GM19351 (cell line): ENCODE measurements around the gene CAMKMT.
A peak's percentile ranks its signal among the peaks of the same experiment; 100 is the strongest.

ENCODE experiments used
- ATAC-seq: cut with Tn5 transposase; IDR thresholded peaks from one replicate; pipeline ENCODE4 v1.9.1; 2021; ENCODE audit warnings: mild to moderate bottlenecking, moderate library complexity; ENCODE audit not compliant: unreplicated experiment

Gene CAMKMT

DNA sequence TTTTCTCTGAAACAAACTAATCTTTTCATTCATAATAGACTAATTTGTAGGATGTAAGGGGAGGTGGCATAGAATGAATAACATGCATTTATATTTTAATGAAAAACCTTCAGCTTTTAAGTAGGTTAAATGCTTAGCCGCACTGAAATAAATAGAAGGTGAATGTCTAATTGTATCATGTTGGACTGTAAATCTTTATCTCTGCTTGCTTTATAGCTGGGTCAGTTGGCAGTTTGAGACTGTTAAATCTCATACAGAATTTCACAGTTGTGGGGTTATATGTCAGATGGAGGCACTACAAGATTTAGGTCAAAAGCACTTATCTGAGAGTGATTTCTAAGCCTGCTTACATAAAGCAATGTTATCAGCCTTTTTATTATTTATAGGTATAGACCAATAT lies 405.0 kb downstream of the CAMKMT start:
- no peak for ATAC-seq

DNA sequence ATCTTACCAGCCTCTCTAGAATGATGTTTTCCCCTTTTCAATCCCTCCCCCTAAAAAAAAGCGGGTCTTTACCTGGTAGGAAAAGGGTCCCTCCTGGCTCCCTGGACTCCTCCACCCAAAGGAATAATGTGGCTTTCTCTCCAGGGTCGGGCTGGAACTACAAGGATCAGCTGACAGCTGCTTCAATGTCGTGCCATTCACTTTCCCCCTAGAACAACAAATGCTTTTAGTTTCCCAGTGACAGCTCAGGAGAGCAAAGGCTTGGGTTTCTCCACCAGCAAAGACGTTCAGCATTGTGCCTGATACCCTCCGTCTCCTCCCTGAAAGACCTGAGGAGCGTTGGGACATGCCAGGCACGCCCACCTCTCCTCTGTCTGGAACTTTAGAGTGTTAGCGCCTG lies 405.9 kb downstream of the CAMKMT start:
- no peak for ATAC-seq

DNA sequence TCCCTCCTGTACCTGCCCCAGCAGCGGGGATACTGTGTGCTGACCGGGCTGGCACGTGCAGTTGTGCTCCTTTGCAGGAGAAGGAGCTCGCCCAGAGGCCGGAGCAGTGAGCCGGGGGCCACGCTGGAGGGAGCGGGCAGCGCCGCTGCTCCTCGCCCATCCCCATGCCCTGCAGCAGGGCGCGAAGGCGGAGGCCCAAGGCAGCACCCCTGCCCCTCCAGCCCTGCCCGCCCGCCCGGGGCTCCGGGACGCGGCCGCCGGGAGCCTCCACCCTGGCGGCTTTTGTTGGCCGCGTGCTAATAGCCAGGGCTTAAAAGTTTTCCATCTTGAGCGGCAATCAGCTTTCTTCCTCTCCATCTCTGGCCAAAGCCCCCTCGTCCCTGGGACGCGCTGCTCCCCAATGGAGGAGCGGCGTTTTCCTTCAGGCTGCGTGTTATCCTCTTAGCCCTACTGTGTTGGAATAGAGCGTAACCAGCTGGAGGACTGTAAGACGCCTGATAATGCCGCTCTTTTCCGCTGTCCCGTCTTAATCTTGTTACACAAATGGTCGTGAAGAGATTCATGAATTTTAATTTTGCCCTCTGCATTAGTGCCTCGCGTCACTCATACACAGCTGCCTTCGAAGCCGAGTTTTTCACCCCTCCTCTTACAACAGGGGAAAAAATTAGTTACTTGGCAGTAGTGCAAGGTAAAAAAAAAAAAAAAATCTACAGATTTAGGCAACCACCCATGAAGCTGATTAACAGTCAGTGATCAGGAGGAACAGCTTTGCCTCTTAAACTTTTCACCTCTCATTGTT lies 406.9 kb downstream of the CAMKMT start:
- no peak for ATAC-seq

DNA sequence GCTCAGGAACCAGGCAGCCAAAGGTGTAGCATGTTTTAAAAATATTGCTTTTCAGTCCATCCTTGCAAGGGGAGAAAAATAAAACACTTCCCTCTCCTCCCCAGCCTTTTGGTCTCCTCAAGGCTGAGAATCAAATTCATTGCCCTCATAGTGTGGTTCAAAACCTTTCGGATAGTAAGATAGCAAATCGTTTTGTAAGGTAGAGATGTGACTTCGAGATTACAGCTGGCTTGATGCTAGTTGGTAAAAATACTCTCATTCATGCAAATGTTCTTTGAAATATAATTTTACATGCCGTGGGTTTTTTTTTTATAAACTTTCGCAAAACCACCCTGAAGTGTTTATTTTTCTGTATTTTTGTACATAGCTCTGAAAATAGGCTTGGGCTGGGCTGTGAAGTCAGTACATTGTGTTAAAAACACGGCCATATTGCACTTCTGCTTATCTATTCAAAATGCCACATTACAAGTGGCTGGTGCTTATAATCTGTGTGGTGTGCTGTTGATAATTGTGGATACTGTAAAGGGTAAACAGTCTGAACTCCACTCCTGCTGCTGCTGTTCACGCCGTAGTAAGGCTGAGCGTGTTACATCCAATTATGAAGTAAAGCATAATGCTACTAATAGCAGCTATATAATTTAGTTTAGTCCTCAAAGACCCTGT lies 407.7 kb downstream of the CAMKMT start:
- no peak for ATAC-seq

DNA sequence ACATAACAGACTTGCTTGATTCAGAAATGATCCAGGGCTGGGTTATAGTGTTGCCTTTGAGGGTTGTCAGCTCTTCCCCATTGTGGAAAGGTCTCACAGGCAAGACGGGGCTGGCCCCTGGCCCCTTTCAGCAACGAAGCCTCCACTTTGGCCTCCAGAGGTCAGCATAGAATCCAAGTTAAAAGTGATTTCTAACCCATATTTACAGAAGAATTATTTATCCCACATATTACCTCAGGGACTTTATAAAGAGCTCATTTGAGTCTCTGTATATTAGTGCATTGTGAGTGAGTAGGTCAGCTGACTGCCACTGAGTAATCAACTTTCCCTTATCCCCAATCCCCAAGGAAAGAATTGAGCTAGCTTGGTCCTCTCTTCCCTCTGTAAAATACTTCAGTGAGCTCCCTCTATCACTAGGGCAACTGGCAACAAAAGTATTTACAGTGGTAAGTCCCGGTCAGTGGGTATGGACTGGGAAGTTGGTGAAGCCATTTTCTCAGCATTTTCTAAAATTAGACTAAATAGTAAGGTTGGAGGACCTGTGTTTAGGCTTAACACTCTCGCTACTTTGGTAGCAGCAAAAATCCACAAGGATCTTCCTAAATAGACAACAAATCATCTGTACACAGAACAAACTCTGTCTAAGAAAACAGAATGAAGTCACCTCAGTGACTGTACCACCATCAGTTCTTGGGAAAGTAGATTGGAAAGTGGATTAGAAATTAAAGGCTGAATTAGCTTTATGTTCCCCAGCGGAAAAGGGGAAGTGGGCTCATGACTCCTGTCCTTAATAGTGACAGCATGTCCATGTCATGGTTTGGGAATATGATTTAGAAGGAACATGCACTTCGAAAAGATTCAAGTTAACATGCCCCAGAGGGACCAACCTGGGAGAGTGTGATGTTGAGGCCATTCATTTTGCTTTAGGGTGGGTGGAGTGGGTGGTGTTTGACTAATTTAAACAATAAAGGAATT lies 408.8 kb downstream of the CAMKMT start:
- ATAC-seq = no peak

DNA sequence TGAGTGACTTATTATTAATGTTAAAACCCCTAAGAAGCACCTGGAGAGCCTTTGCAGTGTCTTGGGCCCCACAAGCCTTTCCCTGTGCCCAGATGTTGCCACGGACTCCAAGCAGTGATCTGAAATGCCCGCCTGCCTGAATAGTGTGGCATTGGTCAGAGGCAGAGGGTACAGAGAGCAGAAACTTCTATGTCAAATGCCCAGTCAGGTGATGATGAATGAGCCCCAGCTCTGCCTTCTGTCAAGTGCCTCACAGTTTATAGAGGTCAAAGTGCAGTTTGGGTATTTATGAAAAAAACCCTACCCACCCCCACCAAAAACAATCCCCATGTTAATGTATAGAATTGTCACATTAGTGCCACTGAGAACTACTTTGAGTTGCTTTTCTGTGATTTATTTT lies 409.8 kb downstream of the CAMKMT start:
- no peak for ATAC-seq

DNA sequence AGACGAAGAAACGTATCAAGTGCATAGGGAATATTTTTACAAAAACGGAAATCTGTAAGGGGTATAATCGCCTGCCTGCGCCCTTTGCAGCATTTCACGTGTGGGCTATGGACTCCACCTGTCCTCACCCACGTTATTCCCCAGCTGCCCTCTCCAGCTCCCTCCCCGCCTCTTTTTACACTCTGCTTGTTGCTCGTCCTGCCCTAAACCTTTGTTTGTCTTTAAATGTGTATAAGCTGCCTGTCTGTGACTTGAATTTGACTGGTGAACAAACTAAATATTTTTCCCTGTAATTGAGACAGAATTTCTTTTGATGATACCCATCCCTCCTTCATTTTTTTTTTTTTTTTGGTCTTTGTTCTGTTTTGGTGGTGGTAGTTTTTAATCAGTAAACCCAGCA lies 410.4 kb downstream of the CAMKMT start:
- ATAC-seq = no peak

DNA sequence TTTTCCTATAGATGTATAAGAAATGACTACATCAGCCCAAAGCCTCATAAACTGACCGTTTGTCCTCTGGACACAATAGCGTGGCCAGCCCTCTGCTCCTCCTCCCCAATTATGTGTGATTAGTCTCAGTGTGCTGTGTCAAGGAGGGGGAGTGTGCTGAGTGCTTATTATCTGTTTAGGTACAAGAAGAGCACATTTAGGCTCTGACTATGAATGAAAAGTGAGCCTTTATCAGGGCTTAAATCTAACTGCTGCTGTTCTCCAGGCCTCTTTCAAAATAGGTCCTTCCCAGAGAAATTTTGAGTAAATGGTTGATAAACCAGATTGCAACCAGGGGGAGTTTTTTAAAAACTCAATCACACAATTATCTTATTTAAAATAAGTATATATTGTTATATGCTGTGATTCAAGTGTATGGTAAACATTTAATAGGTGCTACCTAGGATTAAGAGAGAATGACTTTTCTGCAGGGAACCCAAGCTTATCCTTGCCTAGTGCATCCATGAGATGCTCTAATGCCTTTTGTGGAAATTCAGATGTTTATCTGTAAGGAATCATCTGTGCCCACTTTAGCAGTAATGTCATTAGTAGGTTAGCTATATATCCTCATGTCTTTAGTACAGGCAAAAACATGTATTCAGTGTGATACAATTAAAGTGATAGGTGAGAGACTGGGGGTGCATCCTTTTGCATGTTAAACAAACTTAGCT lies 411.1 kb downstream of the CAMKMT start:
- no peak for ATAC-seq

DNA sequence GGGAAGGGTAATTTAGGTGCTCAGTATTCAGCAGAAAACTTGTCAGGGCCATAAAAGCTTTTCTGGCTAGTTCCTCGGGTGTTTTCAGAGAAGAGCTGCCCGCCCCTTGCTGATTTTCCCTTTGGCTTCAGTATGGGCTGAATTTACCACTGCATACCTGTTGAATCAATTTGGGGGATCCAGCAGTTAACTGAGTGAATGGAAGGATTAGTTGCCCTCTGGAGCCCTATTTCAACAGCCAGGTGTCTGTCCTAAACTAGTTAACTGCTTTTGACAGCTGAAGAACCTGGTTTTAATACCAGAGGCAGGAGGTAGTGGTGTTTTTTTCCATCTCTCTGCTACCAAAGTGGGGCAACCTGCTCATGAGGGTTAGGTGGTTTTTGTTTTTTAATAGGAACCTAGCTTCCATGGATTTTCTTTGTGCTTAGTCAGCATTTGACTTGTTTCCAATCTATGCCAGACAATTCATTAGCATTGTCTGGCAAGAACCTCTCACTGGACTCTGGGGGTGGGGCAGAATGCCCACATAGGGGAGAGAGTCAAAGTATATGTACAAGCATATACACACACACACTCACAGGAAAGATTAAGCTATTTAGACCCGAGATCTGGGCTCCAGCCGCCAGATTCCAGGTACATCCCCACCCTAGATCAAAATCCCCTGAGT lies 413.2 kb downstream of the CAMKMT start:
- no peak for ATAC-seq

DNA sequence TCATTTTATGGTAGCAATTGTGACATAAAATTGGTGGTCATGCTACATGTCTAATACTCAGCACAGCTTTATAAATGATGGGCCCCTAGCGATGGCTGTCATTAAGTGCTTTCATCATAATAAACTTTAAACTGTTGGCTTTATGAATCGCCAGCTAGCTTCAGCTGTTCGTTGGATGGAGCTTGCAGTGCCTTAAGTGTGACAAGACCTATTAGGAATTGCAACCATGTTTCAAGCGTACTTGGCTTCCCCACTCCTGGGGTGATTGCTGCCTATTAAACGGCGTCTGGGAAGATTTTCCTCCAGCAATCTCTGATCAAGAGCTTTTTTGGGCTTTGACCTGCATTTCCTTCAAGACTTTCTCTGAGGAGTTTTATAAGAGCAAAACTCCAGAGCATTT lies 415.3 kb downstream of the CAMKMT start:
- no peak for ATAC-seq

DNA sequence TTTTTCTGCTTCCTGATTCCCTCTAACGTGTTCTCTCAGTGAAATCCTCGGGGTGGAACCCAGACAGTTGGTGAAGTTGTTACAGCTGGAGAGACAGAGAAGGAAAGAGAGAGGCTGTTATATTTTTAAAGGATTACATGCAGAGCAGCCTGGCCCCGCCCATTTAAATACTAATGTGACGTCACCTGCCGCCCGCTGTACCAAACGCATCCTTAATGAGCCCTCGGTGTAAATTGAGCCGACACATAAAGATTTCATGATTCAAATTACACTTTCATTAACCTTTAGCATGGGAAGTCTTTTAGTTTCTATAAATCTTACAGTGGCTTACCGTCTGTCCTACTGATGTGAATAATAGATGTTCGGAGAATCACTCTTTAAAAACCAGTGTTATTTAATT lies 415.8 kb downstream of the CAMKMT start:
- no peak for ATAC-seq

DNA sequence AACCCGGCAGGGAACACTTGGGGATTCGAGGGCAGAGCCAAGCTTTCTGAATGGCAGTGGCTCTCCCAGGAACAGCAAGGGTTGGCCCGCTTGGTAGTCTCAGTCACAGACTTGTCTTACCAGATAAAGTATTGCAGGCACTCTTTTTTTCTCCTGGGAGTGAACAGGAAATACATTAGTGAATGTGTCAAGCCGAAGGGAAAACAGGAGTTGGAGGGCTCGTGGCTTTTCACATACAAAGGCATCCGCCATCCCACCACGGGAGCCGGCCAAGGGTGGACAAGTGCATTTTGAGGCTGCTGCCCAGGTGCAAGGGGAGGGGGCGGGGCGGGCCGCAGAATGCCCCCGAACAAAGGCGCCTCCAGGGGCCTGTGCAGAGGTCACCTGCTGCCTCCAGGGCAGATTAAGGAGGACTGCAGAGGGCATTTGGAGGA lies 416.5 kb downstream of the CAMKMT start:
- peak; percentile 40 for ATAC-seq

DNA sequence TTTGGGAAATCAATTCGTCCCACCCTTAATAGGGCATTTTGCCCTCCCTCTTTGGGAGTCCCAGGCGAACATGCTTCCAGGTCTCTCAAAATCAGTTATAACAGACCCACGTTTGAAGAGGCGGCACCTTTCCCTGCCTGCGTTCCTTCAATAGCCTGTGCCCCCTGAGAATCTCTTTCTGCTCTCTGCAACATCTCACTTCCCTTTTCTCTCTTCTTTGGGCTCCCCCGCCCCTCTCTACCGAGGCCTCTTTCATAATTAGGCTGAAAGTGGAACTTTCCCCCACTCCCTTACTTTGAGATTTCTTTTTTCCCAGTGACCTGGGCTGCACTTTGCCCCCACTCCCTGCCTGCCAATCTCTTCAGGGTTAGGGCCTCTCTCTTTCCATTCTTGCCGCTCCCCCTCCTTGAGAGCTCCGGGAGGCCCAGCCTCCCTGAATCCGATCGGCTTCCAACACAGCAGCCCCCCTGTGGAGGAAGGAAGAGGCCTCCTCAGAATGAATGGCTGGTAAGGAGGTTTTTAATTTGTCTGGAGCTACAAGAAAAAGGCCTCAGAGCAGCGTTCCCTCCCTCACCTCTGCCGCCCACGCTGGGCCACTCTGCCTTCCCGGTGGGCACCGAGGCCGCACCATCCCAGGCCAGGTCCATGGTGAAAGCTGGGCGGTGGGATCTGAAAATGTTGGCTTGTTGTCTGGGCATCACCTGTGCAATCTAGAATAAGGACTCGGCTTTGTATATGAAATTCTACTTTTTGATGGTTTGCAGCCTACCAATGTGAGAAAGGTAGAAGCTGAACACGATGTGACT lies 417.1 kb downstream of the CAMKMT start:
- ATAC-seq = peak; percentile 97

DNA sequence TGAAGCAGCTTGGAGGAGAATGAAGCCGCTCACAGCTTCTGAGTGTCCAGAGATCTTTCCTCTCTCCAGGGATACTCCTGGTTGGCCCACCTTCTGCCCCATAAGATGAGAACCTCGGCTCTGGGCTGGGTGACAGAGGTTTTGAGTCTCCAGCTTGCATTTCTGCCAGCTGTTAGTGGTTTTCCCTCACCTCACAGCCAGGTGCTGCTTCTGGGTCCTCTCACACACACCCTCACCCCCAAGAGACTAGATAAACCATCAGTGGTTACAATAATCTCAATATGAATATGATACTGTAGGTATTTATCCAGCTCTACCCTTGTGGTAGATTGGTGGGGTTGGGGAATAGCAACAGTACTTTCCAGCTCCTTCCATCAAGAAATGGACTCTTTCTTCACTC lies 418.0 kb downstream of the CAMKMT start:
- no peak for ATAC-seq

DNA sequence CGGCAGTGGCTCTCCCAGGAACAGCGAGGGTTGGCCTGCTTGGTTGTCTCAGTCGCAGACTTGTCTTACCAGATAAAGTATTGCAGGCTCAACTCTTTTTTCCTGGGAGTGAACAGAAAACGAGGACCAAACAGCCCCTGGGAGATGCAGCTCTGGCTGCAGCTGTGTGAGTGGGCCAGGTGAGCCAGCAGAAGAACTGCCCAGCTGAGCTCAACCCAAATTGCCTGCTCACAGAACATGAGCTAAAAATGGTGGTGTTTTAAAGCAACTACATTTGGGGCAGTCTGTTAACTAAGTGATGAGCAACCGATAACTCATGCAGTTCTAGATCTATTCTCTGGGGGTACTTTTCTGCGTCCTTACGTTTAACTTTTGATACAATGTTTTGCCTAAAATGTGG lies 418.7 kb downstream of the CAMKMT start:
- no peak for ATAC-seq

DNA sequence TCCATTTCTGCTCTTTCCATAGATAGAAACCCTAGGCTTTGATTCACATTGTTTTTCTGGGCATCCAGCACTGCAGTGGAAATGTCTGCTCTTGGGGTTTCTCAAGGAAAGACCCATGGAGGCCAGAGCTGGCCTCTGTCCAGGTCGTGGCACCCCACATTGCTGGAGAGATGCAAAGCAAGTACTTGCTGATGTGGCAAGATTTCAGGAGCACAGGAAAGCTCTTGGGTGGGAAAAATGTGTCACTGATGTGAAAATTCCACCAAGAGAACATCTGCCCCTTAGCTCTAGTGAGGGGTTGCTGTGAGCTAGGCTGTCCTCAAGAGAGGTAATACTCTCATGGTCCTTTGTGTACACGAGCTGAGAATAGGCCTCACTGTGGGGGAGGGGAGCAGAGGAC lies 423.7 kb downstream of the CAMKMT start:
- no peak for ATAC-seq

DNA sequence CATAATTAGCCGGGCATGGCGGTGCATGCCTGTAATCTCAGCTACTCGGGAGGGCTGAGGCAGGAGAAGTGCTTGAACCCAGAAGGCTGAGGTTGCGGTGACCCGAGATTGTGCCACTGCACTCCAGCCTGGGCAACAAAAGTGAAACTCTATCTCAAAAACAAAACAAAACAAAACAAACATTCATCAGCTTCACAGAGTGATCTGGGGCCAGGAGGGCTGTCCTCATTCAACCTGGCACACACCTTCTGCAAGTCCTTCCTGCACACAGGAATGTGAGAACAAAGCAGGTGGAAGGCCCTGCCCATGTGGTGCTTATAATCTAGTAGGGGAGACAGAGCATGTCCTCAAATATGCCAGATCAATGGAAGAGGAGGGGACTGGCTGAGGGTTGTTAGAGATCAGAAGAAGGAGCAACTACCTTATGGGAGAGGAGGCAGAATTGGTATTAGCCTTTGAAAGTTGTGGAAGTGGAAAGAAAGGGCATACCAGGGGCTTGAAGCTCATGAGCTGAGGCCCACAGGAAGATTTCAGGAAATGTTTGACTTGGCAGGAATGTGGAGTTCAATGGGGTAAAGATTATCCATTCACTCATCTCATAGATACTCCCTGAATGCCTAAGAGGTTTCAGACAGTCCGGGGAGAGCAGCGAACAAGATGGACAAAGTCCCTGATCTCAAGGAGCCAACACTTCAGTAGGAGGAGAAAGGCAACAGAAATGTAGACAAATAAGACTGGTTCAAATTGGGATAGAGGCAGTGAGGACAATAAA lies 424.5 kb downstream of the CAMKMT start:
- no peak for ATAC-seq

DNA sequence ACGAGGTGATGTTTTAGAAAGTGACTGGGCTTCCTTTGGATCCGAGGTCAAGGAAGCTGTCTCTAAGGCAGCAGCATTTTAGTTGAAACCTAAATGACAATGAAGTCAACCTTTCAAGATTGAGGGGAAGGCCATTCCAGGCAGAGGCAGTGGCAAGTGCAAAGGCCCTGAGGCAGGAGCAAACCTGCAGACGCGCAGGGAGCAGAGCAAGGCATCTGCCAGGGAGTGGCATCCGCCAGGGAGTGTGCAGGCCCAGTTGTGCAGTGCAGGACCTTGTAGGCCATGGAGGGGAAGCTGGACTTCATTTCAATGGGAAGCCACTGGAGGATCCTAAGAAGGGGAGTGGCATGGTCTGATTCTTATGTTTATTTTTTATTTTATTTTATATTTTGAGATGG lies 425.1 kb downstream of the CAMKMT start:
- no peak for ATAC-seq

DNA sequence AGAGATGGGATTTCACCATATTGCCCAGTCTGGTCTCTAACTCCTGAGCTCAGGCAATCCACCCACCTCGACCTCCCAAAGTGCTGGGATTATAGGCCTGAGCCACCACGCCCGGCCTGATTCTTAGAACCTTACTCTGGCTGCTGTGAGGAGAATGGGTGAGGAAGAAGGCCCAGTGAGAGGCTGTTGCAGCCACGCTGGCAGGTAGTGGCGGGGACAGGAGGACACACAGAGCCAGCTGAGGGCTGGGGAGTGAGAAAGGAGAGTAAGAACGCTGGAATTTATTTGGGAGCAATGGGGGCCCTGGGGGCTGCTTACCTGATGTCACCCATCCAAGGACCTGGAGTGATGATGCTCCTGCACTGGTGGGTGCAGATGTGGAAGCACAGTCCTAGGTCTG lies 425.9 kb downstream of the CAMKMT start:
- ATAC-seq = no peak
